ENCODE results near the gene SPHK2.

DNA sequence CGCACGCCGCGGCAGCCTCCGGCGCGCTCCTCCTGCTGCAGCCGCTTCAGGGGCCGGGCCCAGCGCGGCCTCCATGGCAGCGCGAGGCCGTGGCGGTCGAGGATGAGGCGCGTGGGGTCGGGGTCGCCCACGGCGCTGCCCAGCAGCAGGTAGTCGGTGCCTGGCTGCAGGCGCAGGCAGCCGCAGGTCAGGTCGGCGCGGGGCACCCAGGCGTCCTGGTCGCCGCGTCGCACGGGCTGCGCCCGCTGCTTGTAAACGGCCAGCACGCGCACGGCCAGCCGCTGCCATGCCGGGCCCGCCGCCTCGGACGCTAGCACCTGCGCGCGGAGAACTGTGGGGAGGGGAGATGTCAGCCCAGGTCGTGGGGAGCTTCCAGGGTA is 42.4 kb downstream of the SPHK2 start:
- TF ChIP-seq, protein P1, sequence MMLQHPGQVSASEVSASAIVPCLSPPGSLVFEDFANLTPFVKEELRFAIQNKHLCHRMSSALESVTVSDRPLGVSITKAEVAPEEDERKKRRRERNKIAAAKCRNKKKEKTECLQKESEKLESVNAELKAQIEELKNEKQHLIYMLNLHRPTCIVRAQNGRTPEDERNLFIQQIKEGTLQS (IDR thresholded peaks at IDR 0.05), result no peak
- TF ChIP-seq, protein P2, sequence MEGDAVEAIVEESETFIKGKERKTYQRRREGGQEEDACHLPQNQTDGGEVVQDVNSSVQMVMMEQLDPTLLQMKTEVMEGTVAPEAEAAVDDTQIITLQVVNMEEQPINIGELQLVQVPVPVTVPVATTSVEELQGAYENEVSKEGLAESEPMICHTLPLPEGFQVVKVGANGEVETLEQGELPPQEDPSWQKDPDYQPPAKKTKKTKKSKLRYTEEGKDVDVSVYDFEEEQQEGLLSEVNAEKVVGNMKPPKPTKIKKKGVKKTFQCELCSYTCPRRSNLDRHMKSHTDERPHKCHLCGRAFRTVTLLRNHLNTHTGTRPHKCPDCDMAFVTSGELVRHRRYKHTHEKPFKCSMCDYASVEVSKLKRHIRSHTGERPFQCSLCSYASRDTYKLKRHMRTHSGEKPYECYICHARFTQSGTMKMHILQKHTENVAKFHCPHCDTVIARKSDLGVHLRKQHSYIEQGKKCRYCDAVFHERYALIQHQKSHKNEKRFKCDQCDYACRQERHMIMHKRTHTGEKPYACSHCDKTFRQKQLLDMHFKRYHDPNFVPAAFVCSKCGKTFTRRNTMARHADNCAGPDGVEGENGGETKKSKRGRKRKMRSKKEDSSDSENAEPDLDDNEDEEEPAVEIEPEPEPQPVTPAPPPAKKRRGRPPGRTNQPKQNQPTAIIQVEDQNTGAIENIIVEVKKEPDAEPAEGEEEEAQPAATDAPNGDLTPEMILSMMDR (IDR thresholded peaks at IDR 0.05 in 2 of 3, conservative IDR thresholded peaks at IDR 0.05 in 1 of 3; ENCODE audit: borderline replicate concordance in 1 of 3, insufficient read depth in 1 of 3, low read depth in 2 of 3, low read length in 2 of 3), result no peak
- TF ChIP-seq, protein P3, sequence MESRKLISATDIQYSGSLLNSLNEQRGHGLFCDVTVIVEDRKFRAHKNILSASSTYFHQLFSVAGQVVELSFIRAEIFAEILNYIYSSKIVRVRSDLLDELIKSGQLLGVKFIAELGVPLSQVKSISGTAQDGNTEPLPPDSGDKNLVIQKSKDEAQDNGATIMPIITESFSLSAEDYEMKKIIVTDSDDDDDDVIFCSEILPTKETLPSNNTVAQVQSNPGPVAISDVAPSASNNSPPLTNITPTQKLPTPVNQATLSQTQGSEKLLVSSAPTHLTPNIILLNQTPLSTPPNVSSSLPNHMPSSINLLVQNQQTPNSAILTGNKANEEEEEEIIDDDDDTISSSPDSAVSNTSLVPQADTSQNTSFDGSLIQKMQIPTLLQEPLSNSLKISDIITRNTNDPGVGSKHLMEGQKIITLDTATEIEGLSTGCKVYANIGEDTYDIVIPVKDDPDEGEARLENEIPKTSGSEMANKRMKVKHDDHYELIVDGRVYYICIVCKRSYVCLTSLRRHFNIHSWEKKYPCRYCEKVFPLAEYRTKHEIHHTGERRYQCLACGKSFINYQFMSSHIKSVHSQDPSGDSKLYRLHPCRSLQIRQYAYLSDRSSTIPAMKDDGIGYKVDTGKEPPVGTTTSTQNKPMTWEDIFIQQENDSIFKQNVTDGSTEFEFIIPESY (IDR thresholded peaks at IDR 0.05; ENCODE audit: extremely low read depth, insufficient replicate concordance, low read length), result no peak
- TF ChIP-seq RAD21 (IDR thresholded peaks at IDR 0.05; ENCODE audit: low read depth), result no peak
- TF ChIP-seq, protein P4, sequence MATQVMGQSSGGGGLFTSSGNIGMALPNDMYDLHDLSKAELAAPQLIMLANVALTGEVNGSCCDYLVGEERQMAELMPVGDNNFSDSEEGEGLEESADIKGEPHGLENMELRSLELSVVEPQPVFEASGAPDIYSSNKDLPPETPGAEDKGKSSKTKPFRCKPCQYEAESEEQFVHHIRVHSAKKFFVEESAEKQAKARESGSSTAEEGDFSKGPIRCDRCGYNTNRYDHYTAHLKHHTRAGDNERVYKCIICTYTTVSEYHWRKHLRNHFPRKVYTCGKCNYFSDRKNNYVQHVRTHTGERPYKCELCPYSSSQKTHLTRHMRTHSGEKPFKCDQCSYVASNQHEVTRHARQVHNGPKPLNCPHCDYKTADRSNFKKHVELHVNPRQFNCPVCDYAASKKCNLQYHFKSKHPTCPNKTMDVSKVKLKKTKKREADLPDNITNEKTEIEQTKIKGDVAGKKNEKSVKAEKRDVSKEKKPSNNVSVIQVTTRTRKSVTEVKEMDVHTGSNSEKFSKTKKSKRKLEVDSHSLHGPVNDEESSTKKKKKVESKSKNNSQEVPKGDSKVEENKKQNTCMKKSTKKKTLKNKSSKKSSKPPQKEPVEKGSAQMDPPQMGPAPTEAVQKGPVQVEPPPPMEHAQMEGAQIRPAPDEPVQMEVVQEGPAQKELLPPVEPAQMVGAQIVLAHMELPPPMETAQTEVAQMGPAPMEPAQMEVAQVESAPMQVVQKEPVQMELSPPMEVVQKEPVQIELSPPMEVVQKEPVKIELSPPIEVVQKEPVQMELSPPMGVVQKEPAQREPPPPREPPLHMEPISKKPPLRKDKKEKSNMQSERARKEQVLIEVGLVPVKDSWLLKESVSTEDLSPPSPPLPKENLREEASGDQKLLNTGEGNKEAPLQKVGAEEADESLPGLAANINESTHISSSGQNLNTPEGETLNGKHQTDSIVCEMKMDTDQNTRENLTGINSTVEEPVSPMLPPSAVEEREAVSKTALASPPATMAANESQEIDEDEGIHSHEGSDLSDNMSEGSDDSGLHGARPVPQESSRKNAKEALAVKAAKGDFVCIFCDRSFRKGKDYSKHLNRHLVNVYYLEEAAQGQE (IDR thresholded peaks at IDR 0.05; ENCODE audit: low read depth), result no peak
- TF ChIP-seq POLR2A (IDR thresholded peaks at IDR 0.05; ENCODE audit: borderline replicate concordance, extremely low read depth, insufficient read depth, insufficient read length), result no peak
- TF ChIP-seq POLR2AphosphoS5 (IDR thresholded peaks at IDR 0.05; ENCODE audit: low read depth, low read length), result no peak
